ENCODE data around the gene ZBTB5.

Gene ZBTB5

DNA sequence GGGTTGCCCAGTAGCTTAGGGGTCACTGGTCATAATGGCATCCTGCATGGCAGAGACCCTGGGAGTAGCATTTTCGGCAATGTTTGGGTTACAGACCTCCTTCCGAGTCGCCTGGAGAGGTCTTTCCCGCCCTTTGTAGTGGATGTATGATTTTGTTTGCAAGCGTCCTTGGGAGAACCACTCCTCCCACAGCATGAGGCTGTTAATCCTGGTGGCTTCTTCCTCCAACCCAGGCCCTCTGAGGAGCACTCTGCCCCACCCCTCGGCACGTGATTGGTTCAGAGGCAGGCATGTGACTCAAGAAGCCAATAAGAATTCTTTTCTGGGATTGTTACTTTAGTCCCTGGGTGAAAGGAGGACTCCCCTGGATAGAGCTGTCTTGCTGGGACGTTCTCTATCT is 73.0 kb downstream of the ZBTB5 start:
- no peak for DNase-seq (ENCODE audit: low read depth)
- TF ChIP-seq, protein P1, sequence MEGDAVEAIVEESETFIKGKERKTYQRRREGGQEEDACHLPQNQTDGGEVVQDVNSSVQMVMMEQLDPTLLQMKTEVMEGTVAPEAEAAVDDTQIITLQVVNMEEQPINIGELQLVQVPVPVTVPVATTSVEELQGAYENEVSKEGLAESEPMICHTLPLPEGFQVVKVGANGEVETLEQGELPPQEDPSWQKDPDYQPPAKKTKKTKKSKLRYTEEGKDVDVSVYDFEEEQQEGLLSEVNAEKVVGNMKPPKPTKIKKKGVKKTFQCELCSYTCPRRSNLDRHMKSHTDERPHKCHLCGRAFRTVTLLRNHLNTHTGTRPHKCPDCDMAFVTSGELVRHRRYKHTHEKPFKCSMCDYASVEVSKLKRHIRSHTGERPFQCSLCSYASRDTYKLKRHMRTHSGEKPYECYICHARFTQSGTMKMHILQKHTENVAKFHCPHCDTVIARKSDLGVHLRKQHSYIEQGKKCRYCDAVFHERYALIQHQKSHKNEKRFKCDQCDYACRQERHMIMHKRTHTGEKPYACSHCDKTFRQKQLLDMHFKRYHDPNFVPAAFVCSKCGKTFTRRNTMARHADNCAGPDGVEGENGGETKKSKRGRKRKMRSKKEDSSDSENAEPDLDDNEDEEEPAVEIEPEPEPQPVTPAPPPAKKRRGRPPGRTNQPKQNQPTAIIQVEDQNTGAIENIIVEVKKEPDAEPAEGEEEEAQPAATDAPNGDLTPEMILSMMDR (IDR thresholded peaks at IDR 0.05; ENCODE audit: low read length, missing control alignments): no peak
- H3K4me3 ChIP-seq (replicated peaks; ENCODE audit: low read depth, low read length): no peak overlapping the region

DNA sequence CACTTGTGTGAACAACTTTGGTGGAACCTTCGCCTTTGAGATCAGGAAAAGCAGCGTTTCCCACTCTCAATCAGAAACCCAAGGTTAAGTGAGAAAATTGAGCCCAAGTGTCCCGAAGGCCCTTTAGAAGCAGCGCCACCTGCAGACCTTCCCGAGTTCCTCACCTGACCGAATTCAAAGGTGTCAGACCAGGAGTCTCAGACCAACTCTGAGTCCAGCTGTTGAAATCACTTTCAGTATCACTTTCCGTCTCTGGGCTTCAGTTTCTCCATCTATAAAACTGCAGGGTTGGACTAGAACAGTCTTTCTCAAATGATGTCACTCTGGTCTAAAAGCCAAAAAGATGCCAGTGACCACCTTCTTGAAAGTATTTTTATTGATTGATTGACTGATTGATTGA is 74.5 kb downstream of the ZBTB5 start:
- TF ChIP-seq, protein P1 (IDR thresholded peaks at IDR 0.05; ENCODE audit: low read length, missing control alignments): peak; percentile 36
- H3K4me3 ChIP-seq (replicated peaks; ENCODE audit: low read depth, low read length): no peak overlapping the region
- DNase-seq (ENCODE audit: low read depth): peak; percentile 18
